Glomerular endothelial cell (primary cell): ENCODE results near the gene FRMD3. TPM values are rescaled to one million over a fixed set of nuclear protein-coding genes. Genes with fewer than 3 reads are reported as not detected.
"Not testable (repeated sequence)": the region's sequence is repeated elsewhere in the genome, so short reads cannot be mapped to it uniquely, and the experiment has no call there.

Experiments
- DNase-seq: peaks from one replicate; pipeline ENCODE4 v3.0.0-alpha.2; 2011; ENCODE audit warnings: low read depth, low spot score; ENCODE audit errors: extremely low read depth
- total RNA-seq: library from RNA; depleted of rRNA; stranded (reverse); fragments of >200 nt; gene quantifications from 2 replicates; pipeline ENCODE4 v1.2.3, GENCODE V29; 2015

Gene FRMD3
- total RNA-seq, 1 donor from 2014 or later: 6.1 TPM

- no peak for DNase-seq
Observed at GRCh38 chr9:83526211-83526610, 12.0 kb downstream of the FRMD3 start.

GRCh38 chr9:83523684-83524083 lies 14.5 kb downstream of the FRMD3 start:
- no peak for DNase-seq

GRCh38 chr9:83521411-83521810 lies 16.8 kb downstream of the FRMD3 start:
- no peak for DNase-seq

GRCh38 chr9:83521011-83521410 lies 17.2 kb downstream of the FRMD3 start:
- DNase-seq: no peak

GRCh38 chr9:83520292-83520691 lies 17.9 kb downstream of the FRMD3 start:
- no peak for DNase-seq

GRCh38 chr9:83517980-83518379 lies 20.2 kb downstream of the FRMD3 start:
- DNase-seq: not testable (repeated sequence)

- DNase-seq: no peak
Observed at GRCh38 chr9:83514767-83515166, 23.4 kb downstream of the FRMD3 start.

GRCh38 chr9:83512621-83513020 lies 25.6 kb downstream of the FRMD3 start:
- DNase-seq: no peak

GRCh38 chr9:83511051-83511450 lies 27.1 kb downstream of the FRMD3 start:
- DNase-seq: peak; percentile 69

- no peak for DNase-seq
Observed at GRCh38 chr9:83509402-83509801, 28.8 kb downstream of the FRMD3 start.

- DNase-seq: no peak
Observed at GRCh38 chr9:83508067-83508466, 30.1 kb downstream of the FRMD3 start.

- no peak for DNase-seq
Observed at GRCh38 chr9:83505282-83505681, 32.9 kb downstream of the FRMD3 start.

- DNase-seq: no peak
Observed at GRCh38 chr9:83503866-83504265, 34.3 kb downstream of the FRMD3 start.

- no peak for DNase-seq
Observed at GRCh38 chr9:83501565-83501964, 36.6 kb downstream of the FRMD3 start.

- no peak for DNase-seq
Observed at GRCh38 chr9:83497441-83497840, 40.8 kb downstream of the FRMD3 start.

- DNase-seq: no peak
Observed at GRCh38 chr9:83491995-83492394, 46.2 kb downstream of the FRMD3 start.

- DNase-seq: no peak
Observed at GRCh38 chr9:83491413-83491812, 46.8 kb downstream of the FRMD3 start.

- DNase-seq: no peak
Observed at GRCh38 chr9:83489961-83490360, 48.2 kb downstream of the FRMD3 start.

- DNase-seq: no peak
Observed at GRCh38 chr9:83484990-83485389, 53.2 kb downstream of the FRMD3 start.

- no peak for DNase-seq
Observed at GRCh38 chr9:83483223-83483622, 55.0 kb downstream of the FRMD3 start.

GRCh38 chr9:83479765-83480164 lies 58.4 kb downstream of the FRMD3 start:
- DNase-seq: no peak

GRCh38 chr9:83477571-83477970 lies 60.6 kb downstream of the FRMD3 start:
- DNase-seq: no peak

GRCh38 chr9:83477120-83477519 lies 61.1 kb downstream of the FRMD3 start:
- DNase-seq: no peak

GRCh38 chr9:83476513-83476912 lies 61.7 kb downstream of the FRMD3 start:
- no peak for DNase-seq
